H9 (cell line): Measurements from ENCODE around the gene CDCP1. TPM values are rescaled to one million over a fixed set of nuclear protein-coding genes. Genes with fewer than 3 reads are reported as not detected.

Experiments used
- DNase-seq: peaks from one replicate; pipeline ENCODE4 v3.0.0-alpha.2; 2017
- H2AFZ ChIP-seq: one replicate; pipeline ENCODE4 v1.6.1; 2013; ENCODE audit warnings: mild to moderate bottlenecking, low read length, control low read depth, moderate library complexity
- H2AK5ac ChIP-seq: 2 replicates; pipeline ENCODE4 v1.6.1; 2013; ENCODE audit warnings: low read length, control low read depth, mixed read lengths; ENCODE audit not compliant: insufficient read length
- H2BK120ac ChIP-seq: one replicate; pipeline ENCODE4 v1.6.1; 2013; ENCODE audit warnings: low read depth, mild to moderate bottlenecking, low read length, control low read depth, inconsistent platforms; ENCODE audit not compliant: poor library complexity, severe bottlenecking
- H2BK12ac ChIP-seq: 2 replicates; pipeline ENCODE4 v1.6.1; 2013; ENCODE audit warnings: low read length, control low read depth, mixed read lengths, low read depth; ENCODE audit not compliant: insufficient read length
- H2BK15ac ChIP-seq: 2 replicates; pipeline ENCODE4 v1.6.1; 2013; ENCODE audit warnings: low read depth, low read length, control low read depth
- H2BK20ac ChIP-seq: one replicate; pipeline ENCODE4 v1.6.1; 2013; ENCODE audit warnings: low read depth, mild to moderate bottlenecking, low read length, control low read depth, inconsistent platforms; ENCODE audit not compliant: poor library complexity, severe bottlenecking
- H2BK5ac ChIP-seq: 2 replicates; pipeline ENCODE4 v1.6.1; 2013; ENCODE audit warnings: low read length, control low read depth, mixed read lengths; ENCODE audit not compliant: insufficient read length
- H3K14ac ChIP-seq: 2 replicates; pipeline ENCODE4 v1.6.1; 2013; ENCODE audit warnings: low read length, control low read depth; ENCODE audit not compliant: insufficient read depth
- H3K18ac ChIP-seq: 2 replicates; pipeline ENCODE4 v1.6.1; 2013; ENCODE audit warnings: low read depth, mild to moderate bottlenecking, mixed read lengths, low read length, control low read depth; ENCODE audit not compliant: insufficient read length
- H3K23ac ChIP-seq: 2 replicates; pipeline ENCODE4 v1.6.1; 2013; ENCODE audit warnings: low read length, control low read depth, mixed read lengths, low read depth; ENCODE audit not compliant: insufficient read length
- H3K23me2 ChIP-seq: 2 replicates; pipeline ENCODE4 v1.6.1; 2013; ENCODE audit warnings: low read depth, mild to moderate bottlenecking, mixed read lengths, low read length, control low read depth; ENCODE audit not compliant: insufficient read length, poor library complexity, severe bottlenecking
- H3K27ac ChIP-seq: 2 replicates; pipeline ENCODE4 v1.5.1; 2013; ENCODE audit warnings: low read length, control low read depth, mixed read lengths, low read depth; ENCODE audit not compliant: insufficient read length
- H3K27me3 ChIP-seq: 2 replicates; pipeline ENCODE4 v1.6.1; 2013; ENCODE audit warnings: low read length, control low read depth, inconsistent platforms; ENCODE audit not compliant: insufficient read depth
- H3K4ac ChIP-seq: 2 replicates; pipeline ENCODE4 v1.6.1; 2013; ENCODE audit warnings: low read depth, mild to moderate bottlenecking, control low read depth, inconsistent platforms, low read length, moderate library complexity
- H3K4me1 ChIP-seq: 2 replicates; pipeline ENCODE4 v1.6.1; 2013; ENCODE audit warnings: low read length, control low read depth, inconsistent platforms; ENCODE audit not compliant: insufficient read depth
- H3K4me2 ChIP-seq: 2 replicates; pipeline ENCODE4 v1.6.1; 2013; ENCODE audit warnings: low read length, control low read depth, mixed read lengths; ENCODE audit not compliant: insufficient read length, insufficient read depth
- H3K56ac ChIP-seq: 2 replicates; pipeline ENCODE4 v1.6.1; 2013; ENCODE audit warnings: low read depth, mild to moderate bottlenecking, mixed read lengths, low read length, control low read depth; ENCODE audit not compliant: insufficient read length
- H3K79me1 ChIP-seq: 2 replicates; pipeline ENCODE4 v1.6.1; 2013; ENCODE audit warnings: low read depth, mild to moderate bottlenecking, moderate library complexity, low read length, control low read depth, inconsistent platforms; ENCODE audit not compliant: insufficient read depth, poor library complexity, severe bottlenecking
- H3K79me2 ChIP-seq: 2 replicates; pipeline ENCODE4 v1.6.1; 2013; ENCODE audit warnings: low read length, control low read depth, inconsistent platforms; ENCODE audit not compliant: insufficient read depth
- H3K9ac ChIP-seq: 2 replicates; pipeline ENCODE4 v1.6.1; 2013; ENCODE audit warnings: low read length, control low read depth, mixed read lengths; ENCODE audit not compliant: insufficient read length; ENCODE audit errors: extremely low read depth
- H3K9me3 ChIP-seq: one replicate; pipeline ENCODE4 v1.6.1; 2013; ENCODE audit warnings: low read depth, low read length, inconsistent platforms; ENCODE audit not compliant: control insufficient read depth
- H3T11ph ChIP-seq: one replicate; pipeline ENCODE4 v1.6.1; 2013; ENCODE audit warnings: mild to moderate bottlenecking, low read length, control low read depth, inconsistent platforms
- H4K20me1 ChIP-seq: one replicate; pipeline ENCODE4 v1.6.1; 2013; ENCODE audit not compliant: control insufficient read depth, insufficient read length, insufficient read depth
- H4K5ac ChIP-seq: 2 replicates; pipeline ENCODE4 v1.6.1; 2013; ENCODE audit warnings: low read depth, mild to moderate bottlenecking, mixed read lengths, low read length, control low read depth; ENCODE audit not compliant: insufficient read length
- H4K8ac ChIP-seq: replicated peaks from 2 replicates; pipeline ENCODE4 v1.6.1; 2013; ENCODE audit warnings: low read length, control low read depth, mixed read lengths, low read depth; ENCODE audit not compliant: insufficient read length
- H4K91ac ChIP-seq: 2 replicates; pipeline ENCODE4 v1.6.1; 2013; ENCODE audit warnings: low read depth, mild to moderate bottlenecking, moderate library complexity, mixed read lengths, low read length, control low read depth; ENCODE audit not compliant: insufficient read length
- H3K27ac Mint-ChIP-seq, 3 experiments: 2 replicates in 2 of 3; 3 replicates in 1 of 3; pipeline ENCODE4 v1.8.0; 2020 to 2021; ENCODE audit warnings: mixed read lengths in 3 of 3, mild to moderate bottlenecking in 1 of 3, moderate library complexity in 1 of 3
- H3K27me3 Mint-ChIP-seq: 2 replicates; pipeline ENCODE4 v1.8.0; 2021; ENCODE audit warnings: low read depth, mild to moderate bottlenecking, moderate library complexity, mixed read lengths
- H3K36me3 Mint-ChIP-seq, 3 experiments: 2 replicates in 2 of 3; 3 replicates in 1 of 3; pipeline ENCODE4 v1.8.0; 2020 to 2021; ENCODE audit warnings: low read depth in 3 of 3, mixed read lengths in 3 of 3; ENCODE audit not compliant: insufficient read depth in 1 of 3
- H3K4me1 Mint-ChIP-seq, 2 experiments: 2 replicates each; pipeline ENCODE4 v1.8.0; 2020; ENCODE audit warnings: mixed read lengths in 2 of 2
- H3K4me3 Mint-ChIP-seq, 2 experiments: 2 replicates in 1 of 2; 3 replicates in 1 of 2; pipeline ENCODE4 v1.8.0; 2020 to 2021; ENCODE audit warnings: mild to moderate bottlenecking in 2 of 2, mixed read lengths in 2 of 2, moderate library complexity in 1 of 2
- H3K9me3 Mint-ChIP-seq, 2 experiments: 2 replicates in 1 of 2; 3 replicates in 1 of 2; pipeline ENCODE4 v1.8.0; 2020; ENCODE audit warnings: mild to moderate bottlenecking in 2 of 2, mixed read lengths in 2 of 2, moderate library complexity in 1 of 2
- CTCF ChIP-seq: fragments of 200-600 bp; sonication (generic); conservative IDR thresholded peaks from 3 replicates; pipeline ENCODE4 v1.8.0; 2021; ENCODE audit warnings: antibody characterized with exemption, mild to moderate bottlenecking
- WGBS: extraction: QIAGEN DNeasy Blood & Tissue Kit; methylation state at CpG from one replicate; pipeline ENCODE4 v1.1.7; 2013; ENCODE audit warnings: missing lambda C conversion rate, low lambda C conversion rate, mixed read lengths; ENCODE audit not compliant: insufficient read length; ENCODE audit errors: extremely low coverage; 5-methylcytosine and 5-hydroxymethylcytosine counted together
- total RNA-seq: library from RNA; stranded (reverse); gene quantifications from 2 replicates; pipeline ENCODE4 v1.2.1, GENCODE V29; 2021

CDCP1 gene
- total RNA-seq, 1 experiment from 2014 or later = 12.9 TPM

- peaks cover 6 to 10% of the 10 kb centered on the region in 2 experiments; a peak in 3 of 4 replicates for H3K4me1 Mint-ChIP-seq
- H4K91ac ChIP-seq = no peak overlapping the region
- H3K23ac ChIP-seq = no peak overlapping the region
- no peaks in the 10 kb centered on the region for H3K79me2 ChIP-seq
- no peak overlapping the region for H3K9ac ChIP-seq
- H3K23me2 ChIP-seq = no peaks in the 10 kb centered on the region
- DNase-seq = no peak
- H2AK5ac ChIP-seq = no peak overlapping the region
- no peak overlapping the region for H3K18ac ChIP-seq
- H3K14ac ChIP-seq = no peak overlapping the region
- H2BK12ac ChIP-seq = no peak overlapping the region
- TF ChIP-seq CTCF = no peak
- no peak overlapping the region for H2AFZ ChIP-seq
- H4K8ac ChIP-seq = no peak overlapping the region
- peaks cover 5% of the 10 kb centered on the region; the same call in 1 of the 2 replicates for H3K4me1 ChIP-seq
- H3K9me3 ChIP-seq = no peaks in the 10 kb centered on the region
- H2BK20ac ChIP-seq = no peak overlapping the region
- no peaks in the 10 kb centered on the region for H3K36me3 Mint-ChIP-seq
- no peak overlapping the region for H3K27ac ChIP-seq
- no CpG with 5 or more reads among the region's 1 CpG for whole genome bisulfite sequencing
- no peak overlapping the region for H3K56ac ChIP-seq
- H2BK5ac ChIP-seq = no peak overlapping the region
- H4K20me1 ChIP-seq = no peaks in the 10 kb centered on the region
- H3K4ac ChIP-seq = no peak overlapping the region
- H3T11ph ChIP-seq = no peak overlapping the region
- H3K79me1 ChIP-seq = no peaks in the 10 kb centered on the region
- H3K4me2 ChIP-seq = no peak overlapping the region
- H2BK120ac ChIP-seq = no peak overlapping the region
- no peak overlapping the region for H2BK15ac ChIP-seq
- H3K9me3 Mint-ChIP-seq = no peaks in the 10 kb centered on the region
- H3K27me3 Mint-ChIP-seq = peaks cover 74% of the 10 kb centered on the region
- no peak overlapping the region for H4K5ac ChIP-seq
- H3K27me3 ChIP-seq = peaks cover 2% of the 10 kb centered on the region; the same call in 1 of the 2 replicates
- no peak overlapping the region for H3K27ac Mint-ChIP-seq
- H3K4me3 Mint-ChIP-seq = no peak overlapping the region
These were observed 80.8 kb downstream of the CDCP1 start for GRCh38 chr3:45065373-45065720.
